ENCODE results near the gene NFYA.

NFYA gene

DNA sequence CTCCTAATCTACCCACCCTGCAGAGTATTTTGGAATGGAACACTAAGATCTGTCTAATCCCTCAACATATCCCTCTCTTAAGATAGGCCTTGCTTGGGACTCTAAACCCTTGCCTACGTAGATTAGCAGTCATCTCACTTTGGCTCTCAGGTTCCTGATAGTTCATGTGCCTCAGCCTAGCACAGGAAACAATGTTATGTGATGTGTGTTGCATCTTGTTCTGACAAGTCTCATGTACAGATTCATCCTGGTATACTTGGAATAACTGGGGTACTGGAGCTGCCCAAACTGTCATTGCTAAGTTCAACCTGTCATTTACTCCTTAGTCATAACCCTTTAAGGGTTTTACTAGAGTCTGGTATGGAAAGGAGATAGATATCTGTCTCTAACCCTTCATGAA is 47.3 kb downstream of the NFYA start:
- no peak for DNase-seq (ENCODE audit: low read depth)

DNA sequence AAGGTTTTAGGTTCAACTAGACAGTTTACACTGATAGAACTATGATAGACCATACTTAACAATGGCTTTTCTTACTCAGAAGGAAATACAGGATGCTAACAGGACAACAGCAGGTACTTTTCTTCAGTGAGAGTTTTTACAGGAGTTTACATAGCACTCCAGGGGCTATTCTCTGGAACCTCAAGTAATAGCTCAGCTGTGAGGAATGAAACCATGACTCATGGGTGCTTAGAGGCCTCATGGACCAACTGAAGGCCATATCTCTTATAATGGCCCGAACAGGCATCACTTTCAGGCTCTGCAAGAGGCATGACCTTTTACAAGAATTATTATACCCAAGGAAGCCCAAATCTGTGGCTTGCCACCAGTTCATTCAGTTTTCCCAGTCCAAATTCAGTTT is 49.6 kb downstream of the NFYA start:
- DNase-seq (ENCODE audit: low read depth): no peak

DNA sequence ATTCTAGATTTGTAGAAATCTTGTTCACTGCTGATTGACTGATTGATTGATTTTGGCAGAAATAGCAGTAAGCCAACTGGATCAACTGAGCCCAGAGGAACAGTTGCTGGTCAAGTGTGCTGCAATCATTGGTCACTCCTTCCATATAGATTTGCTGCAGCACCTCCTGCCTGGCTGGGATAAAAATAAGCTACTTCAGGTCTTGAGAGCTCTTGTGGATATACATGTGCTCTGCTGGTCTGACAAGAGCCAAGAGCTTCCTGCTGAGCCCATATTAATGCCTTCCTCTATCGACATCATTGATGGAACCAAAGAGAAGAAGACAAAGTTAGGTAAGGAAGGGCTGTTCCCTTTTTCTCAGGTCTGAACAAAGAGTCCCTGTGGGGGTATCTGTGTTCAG is 50.1 kb downstream of the NFYA start:
- DNase-seq (ENCODE audit: low read depth): no peak

DNA sequence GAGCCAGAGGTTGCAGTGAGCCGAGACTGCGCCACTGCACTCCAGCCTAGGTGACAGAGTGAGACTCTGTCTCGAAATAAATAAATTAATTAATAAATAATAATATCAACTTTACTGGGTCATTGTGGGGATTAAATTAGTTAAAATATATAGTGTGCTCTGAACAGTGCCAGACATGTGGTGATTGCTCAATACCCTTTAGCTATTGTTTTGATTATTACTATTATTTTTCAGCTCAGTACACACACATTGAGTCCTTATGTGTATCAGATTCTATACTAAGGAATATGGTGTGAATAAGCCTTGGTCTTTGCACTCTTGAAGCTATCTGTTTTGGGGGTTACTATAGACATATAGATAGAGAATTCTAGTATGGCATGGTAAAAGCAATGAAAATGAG is 52.5 kb downstream of the NFYA start:
- no peak for DNase-seq (ENCODE audit: low read depth)

DNA sequence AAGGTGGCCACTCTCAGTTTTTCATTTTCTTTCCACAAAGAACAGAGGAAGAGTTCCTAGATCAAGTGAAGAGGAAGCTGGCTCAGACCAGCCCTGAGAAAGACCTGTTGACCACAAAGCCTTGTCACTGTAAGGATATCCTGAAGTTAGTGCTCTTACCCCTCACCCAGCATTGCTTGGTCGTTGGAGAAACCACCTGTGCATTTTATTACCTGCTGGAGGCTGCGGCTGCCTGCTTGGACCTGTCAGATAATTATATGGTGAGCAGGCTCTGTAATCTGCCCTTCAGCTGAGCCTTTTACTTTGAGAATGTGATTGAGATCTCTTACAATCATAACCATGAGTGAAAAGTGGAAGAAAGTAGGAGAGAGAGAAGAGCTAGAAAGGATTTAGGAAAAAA is 59.5 kb downstream of the NFYA start:
- no peak for DNase-seq (ENCODE audit: low read depth)

DNA sequence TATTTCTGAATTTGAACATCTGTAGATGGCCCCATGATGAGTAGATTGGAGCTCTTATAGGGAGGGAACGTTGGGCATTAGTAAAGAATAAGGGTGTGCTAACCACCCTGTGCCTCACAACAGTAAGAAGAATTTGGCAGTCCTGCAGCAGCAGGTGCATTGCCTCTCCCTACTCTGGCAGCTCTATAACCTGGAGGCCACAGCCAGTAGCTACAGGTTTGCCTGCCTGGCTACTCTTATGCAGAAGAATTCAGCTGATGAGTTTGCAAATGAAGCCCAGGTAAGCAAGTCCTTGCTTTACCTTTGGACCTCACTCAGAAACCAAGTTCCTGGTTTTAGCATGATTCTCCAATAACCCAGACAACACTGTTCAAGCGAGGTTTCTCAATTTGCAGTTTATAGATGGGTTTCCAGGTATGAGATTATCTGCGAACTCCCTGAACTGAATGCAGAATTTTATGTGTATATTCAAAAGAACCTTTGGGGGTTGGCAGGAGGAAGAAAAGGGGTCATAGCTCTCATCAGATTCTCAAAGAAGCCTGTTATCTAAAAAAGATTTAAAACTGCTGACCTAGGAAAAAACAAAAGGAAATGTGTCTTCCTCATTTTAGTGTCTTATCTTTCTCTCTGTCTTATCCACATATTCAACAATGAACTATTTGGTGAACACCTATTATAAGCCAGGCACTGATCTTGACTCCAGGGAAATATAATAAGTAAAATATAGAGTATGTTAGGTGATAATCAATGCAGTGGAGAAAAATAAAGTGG is 62.5 kb downstream of the NFYA start:
- no peak for DNase-seq (ENCODE audit: low read depth)

DNA sequence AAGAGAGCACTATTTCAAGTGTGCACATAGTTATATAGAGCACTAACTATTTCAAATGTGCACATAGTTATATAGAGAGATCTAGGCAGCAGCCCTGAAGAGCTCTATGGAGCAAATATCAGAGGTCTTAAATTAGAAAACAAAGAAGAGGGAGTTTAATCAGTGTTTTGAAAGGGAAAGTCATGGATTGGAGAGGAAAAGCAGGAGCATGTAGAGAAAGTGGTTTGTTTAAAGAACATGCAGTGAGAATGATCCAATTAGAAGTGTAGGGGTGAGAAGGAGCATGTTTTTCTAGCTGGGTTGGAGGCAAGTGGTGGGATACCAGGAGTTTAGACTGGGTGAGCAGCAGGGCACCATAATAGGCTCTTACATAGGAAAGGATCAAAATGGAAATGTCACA is 64.1 kb downstream of the NFYA start:
- DNase-seq (ENCODE audit: low read depth): no peak

DNA sequence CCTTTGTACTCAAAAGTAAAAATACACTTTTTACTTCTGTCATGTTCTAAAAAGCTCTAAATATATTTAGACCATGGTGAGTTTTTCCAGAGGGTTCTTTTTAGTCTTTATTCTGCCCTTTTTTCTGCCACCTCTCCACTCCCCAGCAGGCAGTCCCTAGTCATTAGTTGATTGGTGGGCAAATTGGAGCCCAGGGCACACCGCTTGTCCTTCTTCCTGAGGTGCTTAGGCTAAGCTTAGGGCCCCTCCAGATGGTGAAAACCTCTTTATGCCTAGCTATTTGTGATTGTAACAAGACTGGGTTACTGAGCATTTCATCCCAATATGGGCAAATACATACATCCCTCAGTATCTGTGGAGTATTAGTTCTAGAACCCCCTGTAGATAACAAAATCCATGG is 75.1 kb downstream of the NFYA start:
- DNase-seq (ENCODE audit: low read depth): no peak
